Glutamatergic neuron (in vitro differentiated cells): ENCODE measurements around the gene MYL9. TPM values are rescaled to one million over a fixed set of nuclear protein-coding genes. Genes with fewer than 3 reads are reported as not detected.

Source experiments
- DNase-seq: peaks from one replicate; pipeline ENCODE4 v3.0.0; 2022
- H3K27ac Mint-ChIP-seq: one replicate; pipeline ENCODE4 v1.8.0; 2020; ENCODE audit warnings: mild to moderate bottlenecking, mixed read lengths, inconsistent platforms; ENCODE audit not compliant: unreplicated experiment
- H3K27me3 Mint-ChIP-seq: one replicate; pipeline ENCODE4 v1.8.0; 2020; ENCODE audit warnings: mild to moderate bottlenecking, moderate library complexity, mixed read lengths, inconsistent platforms; ENCODE audit not compliant: unreplicated experiment
- H3K36me3 Mint-ChIP-seq: one replicate; pipeline ENCODE4 v1.8.0; 2020; ENCODE audit warnings: mild to moderate bottlenecking, mixed read lengths, inconsistent platforms; ENCODE audit not compliant: unreplicated experiment
- H3K4me1 Mint-ChIP-seq: one replicate; pipeline ENCODE4 v1.8.0; 2020; ENCODE audit warnings: mild to moderate bottlenecking, low read depth, mixed read lengths, inconsistent platforms; ENCODE audit not compliant: unreplicated experiment
- H3K4me3 Mint-ChIP-seq: one replicate; pipeline ENCODE4 v1.8.0; 2020; ENCODE audit warnings: mild to moderate bottlenecking, mixed read lengths, inconsistent platforms; ENCODE audit not compliant: unreplicated experiment
- H3K9me3 Mint-ChIP-seq: one replicate; pipeline ENCODE4 v1.8.0; 2020; ENCODE audit warnings: mild to moderate bottlenecking, moderate library complexity, mixed read lengths, inconsistent platforms; ENCODE audit not compliant: unreplicated experiment
- total RNA-seq: library from RNA; stranded (reverse); fragmentation: NEBNext Ultra II Directional; extraction: Animal tissue kit (Norgen Biotek cat#: 25700); gene quantifications from one replicate; pipeline ENCODE4 v1.2.1, GENCODE V29; 2021; ENCODE audit not compliant: unreplicated experiment
- TF ChIP-seq, protein P1 (sequence below): fragments of 200-600 bp; sonication (generic); IDR thresholded peaks from one replicate; pipeline ENCODE4 v1.5.0; 2021; ENCODE audit not compliant: partially characterized antibody, unreplicated experiment

MYL9 gene
- total RNA-seq, 1 donor from 2014 or later: 2.0 TPM

DNA sequence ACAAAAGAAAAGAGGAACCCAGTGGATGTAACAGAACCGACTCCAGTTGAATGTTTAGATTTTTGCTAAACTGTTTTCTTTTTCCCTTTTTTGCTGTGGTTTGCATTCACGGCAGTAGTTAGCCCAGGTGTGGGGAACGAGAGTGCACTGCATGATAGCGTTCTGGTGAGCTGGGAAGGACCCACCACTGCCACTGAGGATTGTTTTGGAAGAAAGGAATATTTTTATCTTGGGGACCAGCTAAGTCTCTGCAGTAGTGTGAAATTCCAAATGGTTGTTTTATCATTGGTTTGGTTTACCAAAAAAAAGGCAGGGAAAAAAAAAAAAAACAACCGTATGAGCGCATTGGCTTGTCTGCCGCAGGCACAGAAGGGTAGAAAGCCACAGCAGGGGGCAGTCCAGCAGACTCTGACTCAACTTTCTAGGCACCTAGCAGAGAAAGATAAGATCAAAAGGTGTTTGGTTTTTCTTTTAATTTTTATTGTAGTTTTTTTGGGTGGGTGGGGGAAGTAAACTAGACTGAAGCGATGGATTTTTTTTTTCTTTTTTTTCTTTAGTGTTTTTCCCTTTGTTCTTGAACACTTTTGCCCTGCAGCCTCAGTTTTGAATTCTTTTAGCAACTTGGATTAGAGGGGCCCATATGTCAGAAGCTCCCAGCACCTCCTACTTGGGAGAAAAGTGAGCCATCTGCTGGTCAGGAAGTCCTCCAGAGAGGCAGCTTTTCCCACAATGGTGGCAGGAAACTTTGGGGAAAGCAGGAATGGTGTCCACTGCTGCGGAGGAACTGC lies 50.7 kb downstream of the MYL9 start:
- Mint-ChIP-seq H3K9me3 (no peaks in the 10 kb centered on the region), H3K4me1 (no peaks in the 10 kb centered on the region), H3K36me3 (no peaks in the 10 kb centered on the region), H3K27me3 (peaks cover 4% of the 10 kb centered on the region), H3K4me3 (no peak overlapping the region), H3K27ac (no peak overlapping the region)
- DNase-seq: no peak
- TF ChIP-seq, protein P1, sequence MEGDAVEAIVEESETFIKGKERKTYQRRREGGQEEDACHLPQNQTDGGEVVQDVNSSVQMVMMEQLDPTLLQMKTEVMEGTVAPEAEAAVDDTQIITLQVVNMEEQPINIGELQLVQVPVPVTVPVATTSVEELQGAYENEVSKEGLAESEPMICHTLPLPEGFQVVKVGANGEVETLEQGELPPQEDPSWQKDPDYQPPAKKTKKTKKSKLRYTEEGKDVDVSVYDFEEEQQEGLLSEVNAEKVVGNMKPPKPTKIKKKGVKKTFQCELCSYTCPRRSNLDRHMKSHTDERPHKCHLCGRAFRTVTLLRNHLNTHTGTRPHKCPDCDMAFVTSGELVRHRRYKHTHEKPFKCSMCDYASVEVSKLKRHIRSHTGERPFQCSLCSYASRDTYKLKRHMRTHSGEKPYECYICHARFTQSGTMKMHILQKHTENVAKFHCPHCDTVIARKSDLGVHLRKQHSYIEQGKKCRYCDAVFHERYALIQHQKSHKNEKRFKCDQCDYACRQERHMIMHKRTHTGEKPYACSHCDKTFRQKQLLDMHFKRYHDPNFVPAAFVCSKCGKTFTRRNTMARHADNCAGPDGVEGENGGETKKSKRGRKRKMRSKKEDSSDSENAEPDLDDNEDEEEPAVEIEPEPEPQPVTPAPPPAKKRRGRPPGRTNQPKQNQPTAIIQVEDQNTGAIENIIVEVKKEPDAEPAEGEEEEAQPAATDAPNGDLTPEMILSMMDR: no peak

- peaks cover 4% of the 10 kb centered on the region for H3K27me3 Mint-ChIP-seq
- no peaks in the 10 kb centered on the region for H3K9me3 Mint-ChIP-seq
- TF ChIP-seq, protein P1: no peak
- no peak for DNase-seq
- no peak overlapping the region for H3K27ac Mint-ChIP-seq
- H3K36me3 Mint-ChIP-seq: no peaks in the 10 kb centered on the region
- H3K4me3 Mint-ChIP-seq: no peak overlapping the region
- no peaks in the 10 kb centered on the region for H3K4me1 Mint-ChIP-seq
Measured at GRCh38 chr20:36593347-36593929, 52.1 kb downstream of the MYL9 start.

- no peak for DNase-seq
- Mint-ChIP-seq H3K9me3 (peaks cover 2% of the 10 kb centered on the region), H3K27ac (no peak overlapping the region), H3K4me1 (no peaks in the 10 kb centered on the region), H3K27me3 (peaks cover 6% of the 10 kb centered on the region), H3K36me3 (no peaks in the 10 kb centered on the region), H3K4me3 (no peak overlapping the region)
- TF ChIP-seq, protein P1: no peak
Measured at GRCh38 chr20:36599912-36600345, 58.6 kb downstream of the MYL9 start.

Other genes starting within 250 kb of the MYL9 start
- 199 TPM for gene DLGAP4, start 235.2 kb upstream of the MYL9 start, total RNA-seq
- 10.1 TPM for gene TGIF2, start 32.1 kb downstream of the MYL9 start, total RNA-seq
- 48.9 TPM for gene RAB5IF, start 64.3 kb downstream of the MYL9 start, total RNA-seq
- gene SLA2, start 104.7 kb downstream of the MYL9 start, total RNA-seq: not detected
- gene NDRG3, start 204.6 kb downstream of the MYL9 start, total RNA-seq: 31.8 TPM
- gene DSN1, start 232.2 kb downstream of the MYL9 start, total RNA-seq: 6.4 TPM